ENCODE data around the gene TNFAIP8L3. TPM values are rescaled to one million over a fixed set of nuclear protein-coding genes. Genes with fewer than 3 reads are reported as not detected.
A peak's percentile ranks its signal among the peaks of the same experiment; 100 is the strongest.

TNFAIP8L3 gene
- total and polyA plus RNA-seq, 9 of the 15 experiments (the other 6 are each of a cell fraction or from before 2014, with no cell fraction given), result 0.13 TPM; not detected in 8

- no peak for TF ChIP-seq SMC3 (conservative IDR thresholded peaks at IDR 0.05; ENCODE audit: insufficient read depth, low read depth, low read length)
- no peak for TF ChIP-seq SAFB (IDR thresholded peaks at IDR 0.05; ENCODE audit: borderline replicate concordance, low read depth, low read length)
- no peak for TF ChIP-seq ZNF408 (CRISPR knock-in tag; IDR thresholded peaks at IDR 0.05; ENCODE audit: low read depth)
- TF ChIP-seq NFE2 (IDR thresholded peaks at IDR 0.05; ENCODE audit: low read depth), result peak; percentile 78
- TF ChIP-seq CC2D1A (IDR thresholded peaks at IDR 0.05), result no peak
- TF ChIP-seq MYNN (IDR thresholded peaks at IDR 0.05), result no peak
- TF ChIP-seq MYNN (CRISPR knock-in tag; IDR thresholded peaks at IDR 0.05), result no peak
- TF ChIP-seq YBX1 (IDR thresholded peaks at IDR 0.05), result no peak
- TF ChIP-seq KDM5B (IDR thresholded peaks at IDR 0.05; ENCODE audit: insufficient replicate concordance, low read depth, low read length), result no peak
- TF ChIP-seq FOXJ3 (CRISPR knock-in tag; IDR thresholded peaks at IDR 0.05), result no peak
- no peak for TF ChIP-seq MLX (CRISPR knock-in tag; conservative IDR thresholded peaks at IDR 0.05)
- TF ChIP-seq TCF15 (CRISPR knock-in tag; IDR thresholded peaks at IDR 0.05), result no peak
- TF ChIP-seq CEBPZ (IDR thresholded peaks at IDR 0.05; ENCODE audit: borderline replicate concordance, low read depth, low read length), result no peak
- no peak for TF ChIP-seq SLC30A9 (CRISPR knock-in tag; IDR thresholded peaks at IDR 0.05)
- TF ChIP-seq CBX8 (IDR thresholded peaks at IDR 0.05; ENCODE audit: borderline replicate concordance, extremely low read depth, low read depth, low read length, poor library complexity, severe bottlenecking), result no peak
Measured at GRCh38 chr15:51144021-51144532, 49.4 kb upstream of the TNFAIP8L3 start (continued).

Data from K562 (cell line).